ENCODE measurements around the gene KCNH1.
A peak's percentile ranks its signal among the peaks of the same experiment; 100 is the strongest.
"Not testable (repeated sequence)": the region's sequence is repeated elsewhere in the genome, so short reads cannot be mapped to it uniquely, and the experiment has no call there.

Gene KCNH1

DNA sequence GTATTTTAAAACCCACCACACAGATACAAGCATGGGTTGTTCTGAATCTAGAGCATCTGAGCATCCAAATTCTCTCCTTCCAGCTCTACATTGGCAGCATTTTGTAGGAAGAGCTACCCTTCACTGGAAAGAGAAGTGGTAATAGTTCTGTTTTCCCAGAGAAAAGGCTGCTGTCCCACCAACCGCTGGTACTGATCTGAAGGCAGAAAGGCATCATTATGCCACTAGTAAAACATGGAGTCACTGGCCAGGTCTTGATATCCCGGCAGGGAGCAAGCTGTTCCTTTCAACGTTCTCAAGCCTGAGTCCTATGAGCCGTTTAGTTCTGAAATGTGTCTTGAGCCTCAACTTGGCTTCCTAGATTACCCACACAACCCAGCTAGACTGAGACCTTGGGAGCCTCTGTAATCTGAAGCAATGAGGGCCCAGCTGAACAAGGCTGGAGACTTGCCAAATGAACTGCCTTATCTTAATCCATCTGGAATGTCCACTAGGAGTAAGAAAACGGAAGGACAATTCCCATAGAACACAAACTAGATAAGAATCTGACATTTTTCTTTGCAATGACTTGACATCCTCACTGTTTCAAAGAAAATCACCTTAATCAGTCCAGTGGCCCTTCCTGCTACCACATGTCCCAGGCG lies 116.8 kb downstream of the KCNH1 start:
- intact Hi-C loops (cut with DNase I): no loop called here
- DNase-seq: no peak

DNA sequence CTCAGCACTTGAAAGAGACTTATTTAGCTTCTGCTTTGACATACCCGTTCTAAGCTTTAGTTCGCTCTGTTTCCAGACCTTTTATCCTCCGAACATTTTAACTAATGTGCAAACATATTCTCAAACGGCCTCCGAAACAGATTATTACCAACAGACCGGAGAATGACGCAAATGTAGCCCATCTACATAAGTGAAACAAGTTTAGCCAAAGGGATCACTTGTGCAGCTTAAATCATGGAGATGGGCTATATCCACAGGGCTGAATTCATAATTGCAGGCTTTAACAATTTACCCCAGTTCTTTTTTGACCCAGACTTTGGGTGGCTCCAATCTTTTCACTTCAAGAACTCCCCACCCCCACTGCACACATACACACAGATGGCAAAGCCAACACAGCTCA lies 119.7 kb downstream of the KCNH1 start:
- intact Hi-C loops (cut with DNase I): no loop called here
- no peak for DNase-seq

DNA sequence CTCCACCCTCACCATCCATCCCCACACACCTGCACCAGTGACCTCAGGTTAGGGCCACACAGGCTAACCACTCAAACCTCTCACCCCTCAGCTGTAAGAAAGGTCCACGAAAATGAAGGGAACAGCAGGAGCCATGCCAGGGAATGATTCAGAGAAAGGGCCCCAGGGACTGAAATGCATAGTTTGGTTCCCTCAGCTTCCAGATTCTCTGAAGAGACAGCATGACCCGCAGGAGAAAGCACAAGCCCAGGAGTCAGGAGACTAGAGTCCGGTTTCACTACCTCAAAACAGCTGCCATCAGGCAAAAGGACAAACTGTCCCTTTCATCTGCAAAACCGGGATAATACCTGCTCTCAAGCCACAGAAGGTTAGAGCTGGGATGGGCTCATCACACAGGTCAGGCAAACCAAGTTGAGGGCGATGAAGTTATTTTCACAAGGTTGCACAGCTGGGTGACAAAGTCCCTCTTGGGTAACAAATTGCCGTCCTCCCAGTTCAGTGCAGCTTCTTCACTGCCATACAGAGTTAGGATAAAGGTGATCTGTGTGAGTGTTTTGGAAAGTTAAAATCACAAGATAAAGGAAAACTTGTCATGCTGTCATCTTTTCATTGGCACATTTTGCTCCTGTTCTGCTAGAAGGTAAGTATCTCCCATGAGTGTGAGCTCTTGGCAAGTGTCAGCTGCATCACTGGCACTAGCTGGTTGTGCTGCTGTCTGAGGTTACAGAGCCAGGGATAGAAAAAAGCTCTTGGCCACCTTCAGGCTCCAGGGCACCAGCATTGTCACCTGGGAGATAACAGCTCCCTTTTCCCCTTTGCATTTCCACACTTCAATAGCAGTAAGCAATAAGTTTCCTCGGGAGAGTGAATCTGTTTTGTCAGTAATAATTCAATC lies 120.4 kb downstream of the KCNH1 start:
- intact Hi-C loops (cut with DNase I): no loop called here
- no peak for DNase-seq

DNA sequence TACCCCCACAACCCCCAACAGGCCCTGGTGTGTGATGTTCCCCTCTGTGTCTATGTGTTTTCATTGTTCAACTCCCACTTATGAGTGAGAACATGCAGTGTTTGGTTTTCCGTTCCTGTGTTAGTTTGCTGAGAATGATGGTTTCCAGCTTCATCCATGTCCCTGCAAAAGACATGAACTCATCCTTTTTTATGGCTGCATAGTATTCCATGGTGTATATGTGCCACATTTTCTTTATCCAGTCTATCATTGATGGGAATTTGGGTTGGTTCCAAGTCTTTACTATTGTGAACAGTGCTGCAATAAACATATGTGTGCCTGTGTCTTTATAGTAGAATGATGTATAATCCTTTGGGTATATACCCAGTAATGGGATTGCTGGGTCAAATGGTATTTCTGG lies 122.8 kb downstream of the KCNH1 start:
- intact Hi-C loops (cut with DNase I); DNase-seq: not testable (repeated sequence)

DNA sequence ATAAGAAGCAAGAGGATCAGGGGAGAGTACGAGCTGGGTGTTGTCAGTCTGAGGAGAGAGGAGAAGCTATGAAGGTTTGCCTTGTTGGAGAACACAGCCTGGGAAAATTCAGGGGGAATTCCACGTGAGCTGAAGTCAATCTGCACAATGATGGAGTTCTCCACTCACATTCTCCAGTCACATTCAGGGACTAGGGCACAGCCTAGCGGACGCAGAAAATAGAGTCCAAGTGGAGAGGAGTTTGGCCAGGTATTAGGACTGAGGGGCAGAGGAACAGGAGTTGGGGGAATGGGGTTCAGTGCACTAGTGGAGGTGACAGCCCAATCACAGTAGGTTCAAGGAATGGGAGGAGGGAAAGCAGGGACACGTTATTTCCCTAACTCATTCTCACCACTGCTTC lies 124.0 kb downstream of the KCNH1 start:
- intact Hi-C loops (cut with DNase I): no loop called here
- no peak for DNase-seq

DNA sequence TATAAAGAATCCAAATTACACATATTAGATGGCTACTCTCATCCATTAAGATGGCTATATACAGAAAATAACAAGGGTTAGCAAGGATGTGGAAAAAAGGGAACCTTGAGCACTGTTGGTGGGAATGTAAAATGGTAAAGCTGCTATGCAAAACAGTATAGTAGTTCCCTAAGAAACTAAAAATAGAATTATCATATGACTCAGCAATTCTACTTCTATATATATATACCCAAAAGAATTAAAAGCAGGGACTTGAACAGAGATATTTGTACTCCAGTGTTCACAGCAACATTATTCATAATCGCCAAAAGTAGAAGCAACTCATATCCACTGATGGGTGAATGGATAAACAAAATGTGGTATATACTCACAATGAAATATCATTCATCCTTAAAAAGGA lies 126.1 kb downstream of the KCNH1 start:
- intact Hi-C loops (cut with DNase I): no loop called here

DNA sequence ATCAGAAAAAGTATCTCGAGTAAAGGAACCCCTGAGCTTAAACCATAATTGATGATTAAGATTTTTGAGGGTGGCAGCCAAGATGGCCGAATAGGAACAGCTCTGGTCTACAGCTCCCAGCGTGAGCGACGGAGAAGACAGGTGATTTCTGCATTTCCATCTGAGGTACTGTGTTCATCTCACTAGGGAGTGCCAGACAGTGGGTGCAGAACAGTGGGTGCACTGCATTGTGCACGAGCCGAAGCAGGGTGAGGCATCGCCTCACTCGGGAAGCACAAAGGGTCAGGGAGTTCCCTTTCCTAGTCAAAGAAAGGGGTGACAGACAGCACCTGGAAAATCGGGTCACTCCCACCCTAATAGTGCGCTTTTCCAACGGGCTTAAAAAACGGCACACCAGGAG lies 138.0 kb downstream of the KCNH1 start:
- intact Hi-C loops (cut with DNase I); DNase-seq: not testable (repeated sequence)

More for the DNA sequence above, 126.1 kb downstream of the KCNH1 start:
- DNase-seq: no peak

DNA sequence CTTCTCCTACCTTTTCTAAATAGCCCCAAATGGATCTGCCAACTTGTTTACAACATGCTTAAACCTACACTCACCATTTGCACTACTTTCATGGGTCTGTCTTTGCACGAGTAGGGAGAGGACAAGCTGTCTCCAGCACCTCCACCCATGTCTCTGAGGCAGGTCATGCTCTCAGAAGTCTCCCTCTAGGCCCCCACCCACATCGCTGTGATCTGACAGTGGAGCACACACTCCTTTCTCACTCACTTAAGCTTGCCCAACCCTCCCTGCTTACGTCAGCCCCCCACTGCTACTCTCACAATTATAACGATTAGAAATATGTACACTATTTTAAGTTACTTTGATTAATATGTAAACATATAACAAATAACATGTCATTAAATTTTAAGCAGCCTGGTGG lies 141.1 kb downstream of the KCNH1 start:
- intact Hi-C loops (cut with DNase I): no loop called here
- no peak for DNase-seq

DNA sequence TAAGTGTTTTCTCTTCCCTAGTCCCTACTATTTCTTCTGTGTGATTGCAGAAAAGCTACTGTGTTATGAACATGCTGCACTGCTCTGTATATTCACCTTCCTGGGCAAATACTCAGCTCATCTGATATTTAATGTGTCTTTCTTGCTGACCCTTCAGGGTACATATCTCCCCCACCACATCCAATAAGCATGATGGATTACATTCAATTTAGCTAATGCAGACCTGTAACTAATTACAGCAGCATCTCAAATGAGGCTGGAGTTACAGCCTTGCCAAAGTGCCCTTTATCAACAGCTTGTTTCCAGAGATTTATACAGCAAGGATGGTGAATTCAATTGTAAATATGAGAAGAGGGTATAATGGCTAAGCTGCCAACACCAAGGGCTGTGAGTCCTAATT lies 144.0 kb downstream of the KCNH1 start:
- intact Hi-C loops (cut with DNase I): no loop called here
- DNase-seq: no peak

DNA sequence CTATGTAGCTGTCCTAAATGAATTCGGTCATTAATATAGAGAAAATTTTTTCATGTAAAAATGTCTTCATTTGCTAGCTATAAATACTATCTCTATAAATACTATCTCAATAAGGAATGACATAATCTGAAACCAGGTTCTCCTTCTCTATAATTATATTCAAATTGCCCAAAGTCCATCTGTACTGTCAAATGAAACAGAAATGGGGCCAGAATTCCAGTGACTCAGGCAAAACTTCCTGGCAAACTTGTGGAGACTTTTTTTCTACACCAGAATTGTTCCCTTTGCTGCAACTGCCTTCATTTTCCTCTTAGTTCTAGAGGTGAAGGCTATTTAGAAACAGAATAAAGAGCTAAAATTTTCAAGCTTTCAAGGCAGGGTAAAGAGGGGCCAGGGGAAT lies 152.5 kb downstream of the KCNH1 start:
- intact Hi-C loops (cut with DNase I): no loop called here
- no peak for DNase-seq

DNA sequence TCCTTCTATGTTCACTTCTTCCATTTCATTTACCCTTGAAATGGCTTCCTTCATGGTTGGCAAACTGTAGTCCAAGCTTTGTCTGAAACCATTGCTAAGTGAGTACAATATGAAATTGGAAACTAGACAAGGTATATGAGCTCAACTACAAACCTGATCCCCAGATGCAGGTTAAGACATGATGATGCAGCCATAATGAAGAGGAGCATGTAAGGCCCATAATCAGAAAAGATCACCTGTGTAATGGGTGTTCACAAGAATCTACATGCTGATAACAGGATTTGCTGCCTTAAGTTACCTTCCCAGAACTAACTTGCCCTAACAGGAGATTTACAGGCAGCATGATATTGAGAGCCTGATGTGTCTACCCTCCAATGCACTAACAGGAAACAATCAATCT lies 153.9 kb downstream of the KCNH1 start:
- intact Hi-C loops (cut with DNase I): no loop called here
- no peak for DNase-seq

DNA sequence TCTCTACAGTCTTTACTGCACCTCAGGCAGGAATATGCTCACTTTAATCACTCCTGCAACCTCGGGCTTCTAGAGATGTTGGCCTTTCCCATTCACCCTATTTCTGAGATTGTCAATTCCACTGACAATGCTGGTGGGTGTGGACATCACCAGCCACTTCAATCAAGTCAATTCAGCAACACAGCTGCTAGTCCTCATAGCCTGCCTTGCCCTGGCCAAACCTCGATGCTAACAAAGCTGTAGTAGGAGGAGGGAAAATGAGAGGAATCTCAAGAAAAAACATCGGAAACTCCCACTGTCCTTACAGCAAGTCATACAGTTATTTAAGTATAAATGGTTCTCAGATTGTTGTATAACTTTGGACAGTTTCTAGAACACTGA lies 155.0 kb downstream of the KCNH1 start:
- no peak for DNase-seq
- intact Hi-C loops (cut with DNase I): no loop called here

DNA sequence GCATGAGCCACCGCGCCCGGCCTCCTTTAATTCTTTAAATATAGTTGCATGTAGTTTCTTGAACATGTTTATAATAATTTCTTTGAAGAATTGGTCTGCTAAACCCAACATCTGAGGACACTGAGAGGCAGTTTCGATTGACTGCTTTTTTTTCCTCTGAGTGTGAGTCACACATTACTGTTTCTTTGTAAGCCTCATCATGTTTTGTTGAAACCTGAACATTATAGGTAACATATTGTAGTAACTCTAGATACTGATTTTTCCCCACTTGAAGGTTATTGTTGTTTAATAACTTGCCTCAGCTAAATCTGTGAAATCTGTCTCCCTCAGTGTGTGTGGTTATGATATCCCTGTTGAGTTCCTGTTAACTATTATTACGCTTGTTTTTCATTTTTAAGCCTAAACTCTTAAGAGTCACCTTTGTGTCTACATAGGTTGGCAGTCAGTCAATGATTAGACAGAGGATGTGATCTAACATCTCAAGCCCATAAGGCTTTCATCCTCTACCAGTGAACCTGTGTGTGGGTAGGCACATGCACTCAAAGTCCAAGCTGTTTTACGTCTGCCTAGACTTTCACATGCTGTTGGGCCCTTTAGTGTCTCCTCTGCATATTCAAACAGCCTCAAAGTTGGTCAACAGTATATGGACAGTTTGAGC lies 155.5 kb downstream of the KCNH1 start:
- DNase-seq: no peak
- intact Hi-C loops (cut with DNase I): no loop called here

DNA sequence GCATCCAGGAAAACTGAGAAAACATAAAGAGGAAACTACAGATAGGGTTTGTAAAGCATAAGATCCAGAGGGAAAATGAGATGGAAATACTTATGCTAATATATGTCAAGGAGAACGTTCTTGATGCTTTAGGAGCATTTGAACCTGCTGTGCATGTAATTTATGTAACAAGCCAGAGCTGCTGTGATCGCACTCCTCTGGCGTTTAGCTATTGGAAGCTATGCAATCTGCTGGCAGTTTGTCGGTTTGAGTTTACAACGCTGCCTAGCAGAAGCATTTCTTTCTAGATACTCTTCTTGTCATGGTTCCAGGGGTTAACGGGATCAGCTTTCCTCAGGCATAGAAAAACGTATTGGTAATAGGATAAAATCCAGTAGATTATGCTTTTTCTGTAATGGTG lies 182.7 kb downstream of the KCNH1 start:
- peak in 2 of 10 donors; percentile 29 to 64 for DNase-seq
- intact Hi-C loops (cut with DNase I): no loop called here

DNA sequence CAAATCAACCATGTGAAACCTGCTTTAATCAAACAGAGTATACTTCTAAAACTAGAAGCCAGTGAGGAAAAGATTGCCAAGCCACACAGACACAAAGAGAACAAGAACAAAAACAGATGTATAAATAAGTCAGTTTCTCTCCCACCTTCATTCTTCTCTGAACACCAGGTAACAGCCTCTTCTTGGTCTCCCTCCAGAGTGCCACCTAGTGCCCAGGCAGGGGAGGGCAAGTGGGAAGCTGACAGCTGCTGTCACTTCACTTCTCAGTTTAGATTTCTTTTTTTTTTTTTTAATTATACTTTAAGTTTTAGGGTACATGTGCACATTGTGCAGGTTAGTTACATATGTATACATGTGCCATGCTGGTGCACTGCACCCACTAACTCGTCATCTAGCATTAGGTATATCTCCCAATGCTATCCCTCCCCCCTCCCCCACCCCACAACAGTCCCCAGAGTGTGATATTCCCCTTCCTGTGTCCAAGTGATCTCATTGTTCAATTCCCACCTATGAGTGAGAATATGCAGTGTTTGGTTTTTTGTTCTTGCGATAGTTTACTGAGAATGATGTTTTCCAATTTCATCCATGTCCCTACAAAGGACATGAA lies 183.9 kb downstream of the KCNH1 start:
- intact Hi-C loops (cut with DNase I): not testable (repeated sequence)
- peak in 4 of 10 donors; percentile 33 to 84 (median 39) for DNase-seq

DNA sequence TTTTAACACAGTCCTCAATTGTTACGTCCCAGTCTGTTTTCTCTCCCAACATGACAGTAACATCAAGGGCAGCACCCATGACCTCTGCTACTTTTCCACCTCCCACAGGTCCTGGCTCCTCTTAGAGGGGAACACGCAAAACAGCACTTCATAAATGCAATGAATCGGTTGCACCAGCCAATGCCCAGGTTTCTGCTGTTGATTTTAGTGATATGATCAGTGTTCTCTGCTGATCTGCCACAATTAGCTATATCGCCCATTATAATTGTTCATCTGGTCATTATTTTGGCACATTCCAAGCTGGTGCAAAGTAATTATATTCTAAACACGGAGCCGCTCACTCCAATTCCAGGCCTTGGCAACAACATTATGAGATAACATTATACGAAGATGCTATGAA lies 184.5 kb downstream of the KCNH1 start:
- no peak for DNase-seq
- intact Hi-C loops (cut with DNase I): no loop called here

DNA sequence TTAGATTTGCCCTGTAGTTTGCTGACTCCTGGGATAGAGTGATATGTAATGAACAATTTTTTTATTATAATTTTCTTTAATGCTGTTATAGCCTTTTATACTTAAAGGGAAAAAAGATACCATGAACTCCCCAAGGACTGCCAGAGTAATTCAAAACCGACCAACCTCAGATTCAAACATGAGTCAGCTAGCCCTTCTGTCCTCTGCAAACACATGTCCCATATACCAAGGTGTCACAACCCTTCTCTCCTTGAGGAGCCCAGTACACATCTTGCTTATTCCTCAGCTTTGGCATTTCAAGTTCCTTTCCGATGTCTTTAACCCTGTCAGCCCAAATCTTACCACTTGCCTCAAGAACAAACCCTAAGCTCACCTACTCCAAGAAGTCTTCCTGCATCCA lies 184.9 kb downstream of the KCNH1 start:
- no peak for DNase-seq
- intact Hi-C loops (cut with DNase I): no loop called here

DNA sequence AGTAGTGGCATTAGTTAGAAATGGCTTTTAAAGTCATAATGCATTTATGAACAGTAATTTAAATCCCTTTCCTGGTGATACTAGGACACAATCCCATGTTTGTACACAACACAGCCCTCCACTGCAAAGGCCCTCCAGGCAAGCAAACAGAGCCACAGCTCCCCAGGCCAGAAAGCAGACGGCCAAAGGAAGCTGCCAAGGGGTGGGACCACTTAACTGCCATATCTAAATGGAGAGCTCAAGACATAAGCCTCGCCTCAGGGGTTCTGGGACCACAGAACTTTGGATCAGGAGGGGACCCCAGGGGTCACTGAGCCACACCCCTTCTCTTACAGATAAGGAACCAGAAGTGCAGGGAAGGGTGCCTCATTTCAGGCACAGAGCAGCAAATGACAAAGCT lies 189.7 kb downstream of the KCNH1 start:
- DNase-seq: no peak
- intact Hi-C loops (cut with DNase I): no loop called here

DNA sequence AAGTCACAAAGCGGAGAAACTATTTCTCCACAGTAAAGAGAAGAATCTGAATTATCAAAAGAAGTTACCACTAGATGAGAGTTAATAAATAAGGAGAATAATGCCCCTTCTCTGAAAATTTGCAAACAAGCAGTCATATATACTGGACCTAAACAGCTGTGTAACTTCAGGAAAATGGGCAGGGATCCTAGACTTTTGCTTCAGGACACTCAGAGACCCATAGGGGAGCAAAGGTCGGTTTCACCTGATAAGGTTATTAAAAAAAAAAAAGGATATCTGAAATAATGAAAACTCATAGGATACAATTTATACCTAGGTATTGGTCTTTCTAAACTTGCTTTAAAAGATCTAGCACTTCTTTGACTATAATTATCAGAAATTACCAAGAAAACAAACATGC lies 191.4 kb downstream of the KCNH1 start:
- DNase-seq: no peak
- intact Hi-C loops (cut with DNase I): no loop called here

DNA sequence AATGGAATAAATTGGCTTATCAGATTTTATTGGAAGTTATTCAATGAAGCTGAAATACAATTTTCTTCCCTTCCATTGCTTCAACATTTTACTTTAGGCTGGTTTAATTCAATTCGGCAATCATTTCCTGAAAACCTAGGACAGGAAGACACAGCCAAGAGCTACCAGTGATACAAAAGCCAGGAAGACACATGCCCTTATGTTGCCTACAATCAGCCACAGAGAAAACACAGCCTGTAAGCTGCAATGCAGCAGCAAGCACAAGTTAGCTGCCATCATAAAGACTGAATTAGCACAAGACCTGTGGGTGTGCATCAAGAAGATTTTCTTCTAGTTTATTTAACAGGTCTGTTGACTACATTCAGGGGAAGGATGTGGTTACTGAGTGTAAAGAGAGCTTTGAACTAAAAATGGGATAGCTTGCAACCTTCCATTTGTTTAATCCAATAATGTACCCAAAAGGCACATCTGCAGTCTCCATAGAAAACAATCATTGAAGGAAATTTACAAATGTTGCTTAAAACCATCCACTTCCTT lies 193.8 kb downstream of the KCNH1 start:
- intact Hi-C loops (cut with DNase I): no loop called here
- DNase-seq: no peak

DNA sequence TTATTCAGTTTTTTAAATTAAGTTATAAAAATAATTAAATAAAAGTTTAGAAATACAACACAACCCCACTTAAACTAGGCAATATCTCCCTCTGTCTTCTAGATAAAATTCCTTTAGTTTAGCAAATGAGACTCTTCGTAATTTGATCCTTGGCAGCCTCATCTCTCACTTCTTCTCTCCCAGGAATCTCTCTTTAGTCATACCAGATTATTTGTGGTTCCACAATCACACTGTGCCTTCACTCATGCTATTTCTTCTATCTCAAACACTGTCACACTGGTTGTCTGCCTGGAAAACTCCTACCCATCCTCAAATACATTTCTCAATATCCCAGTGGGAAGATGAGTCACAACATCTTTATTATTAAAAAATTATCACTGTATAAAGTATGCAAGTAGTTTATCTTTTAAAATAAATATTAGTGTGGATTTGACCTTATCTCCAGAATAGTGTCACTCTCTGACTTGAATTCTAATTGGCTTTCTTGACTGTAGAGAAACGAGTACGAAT lies 195.5 kb downstream of the KCNH1 start:
- no peak for DNase-seq
- intact Hi-C loops (cut with DNase I): no loop called here

Measured in posterior cingulate gyrus (tissue), 11 donors.